Measurements from ENCODE around the gene CUL1.

The CUL1 gene

DNA sequence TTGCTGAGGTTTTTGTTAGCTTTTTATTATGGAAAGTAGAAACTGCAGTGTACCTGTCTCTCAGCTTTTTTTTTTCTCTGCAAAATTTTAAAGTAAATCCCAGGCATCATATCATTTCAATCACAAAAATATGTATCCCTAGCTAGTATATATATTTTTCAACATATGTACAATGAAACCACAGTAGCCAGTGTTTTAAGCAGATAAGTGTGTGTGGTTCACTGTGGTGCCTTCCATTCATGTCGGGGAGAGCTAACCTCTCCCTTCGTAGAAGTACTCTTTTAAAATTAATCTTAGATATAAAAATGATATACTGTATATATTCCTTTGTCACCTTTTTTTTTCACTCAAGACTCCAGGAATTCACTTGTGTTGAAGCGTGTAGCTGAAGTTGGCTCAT, 22.7 kb downstream of the CUL1 start:
- no peak for DNase-seq

- DNase-seq: no peak
These were observed 23.9 kb downstream of the CUL1 start for GRCh38 chr7:148722340-148723165.

DNA sequence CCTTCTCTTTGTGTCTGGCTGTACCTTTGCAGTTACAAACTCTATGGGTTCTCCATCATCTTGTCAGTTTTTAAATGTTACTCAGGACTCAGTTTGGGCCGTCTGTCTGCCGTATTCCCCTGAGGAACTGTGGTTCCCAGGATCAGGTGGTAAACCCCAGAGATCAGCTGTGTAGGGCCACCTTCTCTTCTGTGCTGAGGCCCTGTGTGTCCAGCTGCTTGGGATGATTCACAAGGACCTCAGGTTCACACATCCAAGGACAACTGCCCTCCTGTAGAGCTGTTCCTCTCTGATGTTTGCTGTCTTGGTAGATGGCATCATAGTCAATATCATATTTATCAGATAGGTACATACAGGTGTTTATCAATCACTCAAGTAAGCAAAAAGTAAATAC, 24.5 kb downstream of the CUL1 start:
- DNase-seq: no peak

- DNase-seq: no peak
These were observed 25.1 kb downstream of the CUL1 start for GRCh38 chr7:148723846-148724245.

- DNase-seq: no peak
These were observed 27.7 kb downstream of the CUL1 start for GRCh38 chr7:148726385-148726784.

- no peak for DNase-seq
These were observed 29.0 kb downstream of the CUL1 start for GRCh38 chr7:148727501-148728278.

GRCh38 chr7:148729984-148730733, 31.5 kb downstream of the CUL1 start:
- DNase-seq: no peak

DNA sequence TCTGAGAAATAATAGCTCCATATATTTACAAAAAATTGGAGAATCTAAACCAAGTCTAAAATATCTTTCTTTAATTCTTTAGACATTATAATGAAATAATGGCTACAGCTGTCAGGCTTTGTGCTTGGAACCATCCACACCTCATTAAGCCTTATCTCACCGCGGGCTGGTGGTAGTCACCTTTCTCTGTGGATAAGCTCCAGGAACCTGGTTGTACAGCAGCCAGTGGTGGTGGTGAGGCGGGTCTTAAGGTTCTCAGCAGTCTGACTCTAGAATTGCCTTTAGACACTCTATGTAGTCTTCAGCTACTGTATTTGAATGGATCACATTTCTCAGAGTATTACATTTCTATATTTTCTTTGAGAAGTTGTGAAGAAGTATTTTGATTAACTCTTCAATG, 34.2 kb downstream of the CUL1 start:
- DNase-seq: no peak

DNA sequence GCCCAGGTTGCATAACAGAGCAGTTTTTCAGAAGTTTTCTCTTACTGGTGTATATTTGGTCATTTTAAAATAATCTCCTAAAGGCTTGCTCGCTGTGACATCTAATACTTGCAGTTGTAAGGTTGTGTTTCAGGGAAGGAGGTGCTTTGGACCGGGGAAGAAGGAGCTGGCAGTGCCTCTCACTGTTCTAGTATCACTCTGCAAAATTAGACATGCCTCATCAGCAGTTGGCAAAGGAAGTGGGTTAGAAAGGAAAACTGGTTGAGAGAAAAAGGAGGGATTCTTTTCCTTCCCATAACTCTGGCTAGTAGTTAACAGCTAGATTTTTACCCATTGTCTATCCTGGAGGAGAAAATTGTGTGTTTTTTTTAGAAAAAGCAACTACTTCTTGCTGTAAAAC, 34.8 kb downstream of the CUL1 start:
- no peak for DNase-seq

DNA sequence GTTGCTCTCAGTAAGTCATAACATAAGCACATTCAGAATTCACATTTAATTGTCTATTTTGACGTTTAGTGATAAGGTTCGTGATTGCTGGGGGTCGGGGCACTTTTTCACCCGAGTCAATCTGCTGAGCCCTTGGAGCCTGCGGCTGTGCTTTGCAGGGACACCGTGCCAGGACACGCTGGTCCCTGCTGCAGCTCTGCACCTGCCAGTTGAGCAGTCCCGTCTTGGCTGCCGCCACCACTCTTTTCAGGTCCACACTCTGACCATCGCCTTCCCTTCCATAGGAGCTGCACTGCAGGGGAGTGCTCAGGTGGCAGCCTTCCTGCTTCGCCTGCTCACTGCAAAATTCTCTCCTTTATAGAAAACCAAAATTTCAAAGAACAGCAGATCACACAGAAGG, 36.4 kb downstream of the CUL1 start:
- no peak for DNase-seq

- DNase-seq: no peak
These were observed 37.3 kb downstream of the CUL1 start for GRCh38 chr7:148735967-148736366.

DNA sequence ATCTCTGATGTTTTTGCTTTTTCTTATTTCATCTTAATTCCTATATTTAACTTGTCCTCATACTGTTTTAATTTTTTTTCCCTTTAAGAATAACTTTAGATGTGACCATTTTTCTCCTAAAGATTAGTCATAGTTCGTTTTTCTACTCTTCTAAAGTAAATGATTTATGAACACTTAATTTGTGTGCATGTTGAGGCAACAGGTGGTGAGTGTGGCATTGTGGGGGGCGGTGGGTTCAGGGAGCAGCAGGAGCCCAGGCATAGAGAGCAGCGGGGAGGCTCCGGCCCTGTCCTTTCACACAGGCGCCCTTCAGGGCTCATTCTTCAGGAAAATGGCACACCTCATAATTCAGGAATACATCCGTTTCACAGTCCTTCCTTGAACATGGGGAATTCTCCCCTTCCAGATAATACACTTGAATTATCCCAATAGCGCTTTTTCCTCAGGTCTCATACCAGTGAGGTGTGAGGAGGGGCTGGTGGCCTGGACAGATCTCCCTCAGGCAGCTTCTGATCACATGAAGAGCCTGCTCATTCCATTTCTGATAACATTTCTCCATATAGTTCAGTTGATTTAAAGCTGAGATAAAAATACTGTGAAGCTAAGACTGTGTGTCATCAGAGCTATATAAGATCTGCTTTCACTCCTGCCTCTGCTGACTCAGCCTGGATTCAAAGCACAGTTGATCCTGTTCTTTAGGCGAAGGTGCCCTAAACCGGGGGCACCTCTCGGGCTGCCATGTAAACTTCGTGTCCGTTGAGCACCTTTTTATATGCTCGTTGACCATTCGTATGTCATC, 40.2 kb downstream of the CUL1 start:
- DNase-seq: no peak

DNA sequence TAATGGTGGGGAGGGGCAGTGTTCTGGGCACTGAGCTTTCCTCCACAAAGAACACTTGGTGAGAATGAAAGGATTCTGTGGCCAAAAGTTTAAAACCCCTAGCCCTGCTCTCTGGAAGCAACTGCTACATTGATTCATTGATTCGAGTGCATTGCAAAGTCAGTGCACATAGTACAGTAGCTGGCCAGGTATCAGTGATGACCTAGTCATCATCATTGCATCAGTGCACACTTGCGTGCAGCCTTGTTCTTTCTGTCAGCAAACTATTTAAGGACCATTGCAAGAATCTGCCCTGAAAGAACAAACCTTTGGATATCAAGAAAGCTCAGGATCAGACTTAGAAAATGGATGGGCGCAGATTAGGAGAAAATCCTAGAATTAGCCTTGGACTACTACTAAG, 47.4 kb downstream of the CUL1 start:
- DNase-seq: no peak

DNA sequence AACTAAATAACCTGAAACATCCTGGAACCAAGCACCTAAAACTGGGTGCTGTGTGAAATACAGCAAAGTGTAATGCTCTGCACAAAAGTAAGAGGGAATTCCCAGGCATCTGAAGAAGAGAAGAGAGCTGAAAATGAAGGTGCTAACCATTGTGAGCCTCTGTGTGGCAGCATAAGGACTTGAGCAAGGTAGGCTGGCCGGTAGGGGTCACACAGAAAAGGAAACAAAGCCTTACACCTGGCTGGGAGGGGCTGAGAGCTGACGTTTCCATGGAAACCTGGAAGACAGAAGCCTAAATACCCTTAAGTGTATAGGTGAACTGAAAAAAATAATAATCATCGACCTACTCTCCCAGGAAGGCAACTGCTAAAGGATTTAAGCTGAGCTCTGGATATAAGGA, 48.6 kb downstream of the CUL1 start:
- no peak for DNase-seq

GRCh38 chr7:148750442-148751355, 52.0 kb downstream of the CUL1 start:
- no peak for DNase-seq

DNA sequence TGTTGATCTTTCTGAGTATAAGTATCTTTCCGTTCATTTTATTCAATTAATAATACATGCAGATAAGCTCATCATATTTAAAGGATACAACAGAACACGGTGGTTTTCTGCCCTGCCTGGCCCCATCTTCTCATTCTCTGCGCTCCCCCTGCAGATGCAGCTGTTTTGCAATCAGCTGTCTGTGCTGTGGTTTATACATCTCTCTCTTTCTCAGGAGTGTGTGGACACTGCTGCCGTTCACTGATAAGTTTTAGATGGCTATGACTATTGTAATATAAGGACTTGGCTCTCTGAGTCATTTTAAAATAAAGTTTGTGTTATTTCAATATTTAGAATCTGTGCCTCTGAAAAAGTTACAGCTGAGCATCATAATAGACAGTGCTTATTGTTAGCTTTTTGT, 54.5 kb downstream of the CUL1 start:
- DNase-seq: no peak

- DNase-seq: no peak
These were observed 56.2 kb downstream of the CUL1 start for GRCh38 chr7:148754912-148755311.

- no peak for DNase-seq
These were observed 63.0 kb downstream of the CUL1 start for GRCh38 chr7:148761499-148762278.

- DNase-seq: no peak
These were observed 64.9 kb downstream of the CUL1 start for GRCh38 chr7:148763622-148764021.

DNA sequence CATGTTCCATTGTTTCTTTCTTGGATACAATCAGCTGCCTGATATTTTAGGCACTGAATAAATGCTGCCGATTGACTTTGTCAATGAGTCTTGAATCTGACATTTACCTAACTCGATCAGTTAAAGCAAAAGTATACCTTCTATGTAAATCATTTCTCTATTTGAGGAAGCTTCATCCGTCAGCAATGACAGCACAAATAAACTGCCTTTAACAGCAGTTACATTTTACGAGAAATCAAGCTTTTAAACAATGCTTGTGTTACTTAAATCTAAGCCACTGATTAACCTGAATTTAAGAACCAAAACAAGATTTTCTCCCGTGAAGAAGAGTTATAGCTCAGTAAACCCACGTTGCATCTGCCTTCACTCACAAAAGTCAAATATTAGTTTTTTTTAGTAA, 71.3 kb downstream of the CUL1 start:
- DNase-seq: no peak

All from stimulated activated CD4-positive, alpha-beta T cell treated with anti-CD3 and anti-CD28 coated beads, Interleukin-12 subunit alpha, Interleukin-12 subunit beta, amount 100 ng/mL, for 4 hours (primary cell).